Lower leg skin (tissue), 4 donors: ENCODE results near the gene RCE1. TPM values are rescaled to one million over a fixed set of nuclear protein-coding genes. Genes with fewer than 3 reads are reported as not detected.

Experiments
- DNase-seq, 2 donors: peaks; one replicate each; pipeline ENCODE4 v3.0.0-alpha.2; 2019; ENCODE audit warnings: low spot score in 2 of 2
- H3K4me3 ChIP-seq: fragments of 200-600 bp; sonication (generic); 2 replicates; pipeline ENCODE4 v1.5.1; 2017; ENCODE audit warnings: mild to moderate bottlenecking, low read depth; ENCODE audit not compliant: poor library complexity, severe bottlenecking
- POLR2A ChIP-seq, 2 donors: fragments of 450-650 bp; IDR thresholded peaks; one replicate each; pipeline ENCODE4 v1.6.1; 2016 to 2017; ENCODE audit warnings: antibody characterized with exemption in 2 of 2, mild to moderate bottlenecking in 1 of 2, moderate library complexity in 1 of 2
- WGBS, 2 donors: methylation state at CpG; one replicate each; pipeline ENCODE4 v1.1.5; 2018; 5-methylcytosine and 5-hydroxymethylcytosine counted together
- intact Hi-C: fragments of 100-400 bp; cut with DNase I; formaldehyde crosslinking; loops from one replicate; pipeline ENCODE4 v1.15.0; 2023; ENCODE audit warnings: low total_unique reads
- total RNA-seq, 4 donors: library from RNA; depleted of rRNA; stranded (reverse); fragments of >200 nt; gene quantifications; one replicate each; pipeline ENCODE4 v1.1.0, GENCODE V29; 2016
- TF ChIP-seq, protein P1 (sequence below), 3 donors: fragments of 450-650 bp; IDR thresholded peaks; one replicate each; pipeline ENCODE4 v1.5.1; 2016; ENCODE audit warnings: antibody characterized with exemption in 3 of 3, mild to moderate bottlenecking in 3 of 3, moderate library complexity in 2 of 3

The RCE1 gene
- total RNA-seq, 4 donors from 2014 or later, result 23.8 to 32.8 (median 29.7) TPM

DNA sequence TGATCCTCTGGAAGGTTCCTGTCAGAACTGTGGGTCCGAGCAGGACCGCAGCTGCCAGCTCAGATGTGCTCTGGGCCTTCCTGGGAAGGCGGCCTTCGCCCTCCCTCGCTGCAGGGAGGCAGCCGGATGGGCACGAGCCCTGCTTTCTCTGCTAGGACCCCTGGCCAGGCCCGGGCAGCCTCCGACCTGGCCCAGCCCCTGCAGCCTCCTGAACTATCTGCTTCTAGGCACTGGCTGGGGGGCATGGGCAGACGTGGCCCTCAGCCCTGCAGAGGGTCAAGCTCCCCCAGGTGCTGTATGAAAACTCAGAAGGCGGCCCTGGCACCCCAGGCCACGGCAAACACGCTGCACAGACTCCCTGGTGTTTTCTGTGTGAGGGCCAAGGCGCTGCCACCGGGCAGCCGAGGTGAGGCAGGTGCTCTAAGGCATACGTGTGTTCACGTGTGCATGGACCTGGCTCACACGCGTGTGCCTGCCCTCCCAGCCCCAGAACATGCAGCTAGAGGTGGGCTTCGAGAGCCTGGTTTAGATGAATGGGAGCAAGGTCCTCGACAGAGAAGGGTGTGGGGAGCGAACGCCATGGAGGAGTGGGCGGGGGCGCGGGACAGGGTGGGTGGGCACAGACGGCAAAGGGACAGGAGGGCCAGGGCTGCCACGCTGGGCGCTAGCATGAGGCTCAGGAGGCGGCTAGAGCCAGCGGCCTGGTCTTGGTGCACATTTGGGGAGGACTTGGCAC is 18.0 kb downstream of the RCE1 start:
- no peak for DNase-seq
- intact Hi-C loops, result no loop called here
- WGBS, 2 donors, result 91 to 94% methylated on average over 16 to 21 of the region's 32 CpGs
- no peak overlapping the region for H3K4me3 ChIP-seq
- TF ChIP-seq, protein P1, sequence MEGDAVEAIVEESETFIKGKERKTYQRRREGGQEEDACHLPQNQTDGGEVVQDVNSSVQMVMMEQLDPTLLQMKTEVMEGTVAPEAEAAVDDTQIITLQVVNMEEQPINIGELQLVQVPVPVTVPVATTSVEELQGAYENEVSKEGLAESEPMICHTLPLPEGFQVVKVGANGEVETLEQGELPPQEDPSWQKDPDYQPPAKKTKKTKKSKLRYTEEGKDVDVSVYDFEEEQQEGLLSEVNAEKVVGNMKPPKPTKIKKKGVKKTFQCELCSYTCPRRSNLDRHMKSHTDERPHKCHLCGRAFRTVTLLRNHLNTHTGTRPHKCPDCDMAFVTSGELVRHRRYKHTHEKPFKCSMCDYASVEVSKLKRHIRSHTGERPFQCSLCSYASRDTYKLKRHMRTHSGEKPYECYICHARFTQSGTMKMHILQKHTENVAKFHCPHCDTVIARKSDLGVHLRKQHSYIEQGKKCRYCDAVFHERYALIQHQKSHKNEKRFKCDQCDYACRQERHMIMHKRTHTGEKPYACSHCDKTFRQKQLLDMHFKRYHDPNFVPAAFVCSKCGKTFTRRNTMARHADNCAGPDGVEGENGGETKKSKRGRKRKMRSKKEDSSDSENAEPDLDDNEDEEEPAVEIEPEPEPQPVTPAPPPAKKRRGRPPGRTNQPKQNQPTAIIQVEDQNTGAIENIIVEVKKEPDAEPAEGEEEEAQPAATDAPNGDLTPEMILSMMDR (IDR thresholded peaks at IDR 0.05), result no peak
- TF ChIP-seq POLR2A (IDR thresholded peaks at IDR 0.05), result no peak

DNA sequence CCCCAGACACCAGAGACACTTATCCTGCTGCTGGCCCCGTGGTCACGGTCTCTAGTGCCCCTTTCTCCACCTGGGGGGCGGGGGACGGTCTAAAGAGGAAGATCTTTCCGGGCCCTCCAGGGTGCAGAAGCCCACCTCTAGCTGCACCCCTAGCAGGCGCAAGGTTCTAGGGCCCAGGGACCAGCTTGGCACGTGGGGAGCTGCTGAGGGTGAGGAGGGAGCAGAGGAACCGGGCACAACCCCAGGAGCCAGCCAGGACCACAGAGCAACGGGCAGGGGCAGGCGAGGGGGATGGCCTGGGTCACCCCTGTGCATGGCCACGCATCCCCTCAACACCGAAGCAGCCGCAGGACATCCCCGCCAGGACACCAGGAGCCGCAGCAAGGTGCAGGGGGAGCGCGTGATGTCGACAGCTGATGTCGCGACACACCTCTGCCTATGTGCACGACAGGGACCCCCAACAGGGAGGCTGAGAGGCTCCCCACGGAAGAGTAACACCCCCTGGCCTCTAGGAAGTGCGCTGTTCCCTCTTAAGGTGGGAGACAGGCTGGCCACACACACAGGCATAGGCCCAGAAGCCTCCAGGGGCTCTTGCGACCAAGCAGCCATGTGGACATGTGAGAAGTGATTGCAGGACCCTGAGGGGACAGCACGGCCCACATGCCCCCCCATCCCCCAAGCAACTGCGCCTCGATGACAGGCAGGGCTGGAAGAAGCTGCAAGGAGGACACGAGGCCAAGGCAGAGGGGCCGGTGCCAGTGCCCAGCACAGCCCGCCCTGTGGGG is 18.7 kb downstream of the RCE1 start:
- intact Hi-C loops, result no loop called here
- no peak for DNase-seq
- no peak overlapping the region for H3K4me3 ChIP-seq
- 91 to 93% methylated on average over 22 to 29 of the region's 30 CpGs for WGBS, 2 donors
- TF ChIP-seq, protein P1 (IDR thresholded peaks at IDR 0.05), result no peak
- TF ChIP-seq POLR2A (IDR thresholded peaks at IDR 0.05), result no peak

DNA sequence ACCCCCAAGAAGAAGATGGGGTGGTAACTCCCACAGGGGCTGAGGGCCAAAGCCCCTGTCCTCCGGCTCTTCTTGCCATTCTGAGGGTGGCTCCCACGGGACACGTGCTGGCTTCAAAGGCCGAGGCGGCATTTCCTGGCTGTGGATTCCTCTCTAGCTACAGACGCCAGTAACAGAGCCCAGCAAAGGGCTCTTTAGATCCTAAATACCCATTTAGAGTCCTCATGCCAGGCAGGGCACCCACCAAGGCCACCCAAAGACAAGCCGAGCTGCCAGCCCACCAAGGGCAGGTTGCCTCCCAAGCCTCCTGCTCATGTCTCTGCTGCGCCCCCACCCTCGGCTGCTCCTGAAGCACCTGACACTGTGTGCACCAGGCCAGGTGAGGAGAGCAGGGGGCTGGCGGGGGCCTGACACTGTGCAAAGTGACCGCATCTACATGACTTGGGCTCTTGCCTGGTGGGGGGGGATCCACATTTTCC is 19.4 kb downstream of the RCE1 start:
- H3K4me3 ChIP-seq, result no peak overlapping the region
- intact Hi-C loops, result no loop called here
- DNase-seq, result no peak
- TF ChIP-seq POLR2A (IDR thresholded peaks at IDR 0.05), result no peak
- WGBS, 2 donors, result 87 to 95% methylated on average over 9 to 11 of the region's 11 CpGs

DNA sequence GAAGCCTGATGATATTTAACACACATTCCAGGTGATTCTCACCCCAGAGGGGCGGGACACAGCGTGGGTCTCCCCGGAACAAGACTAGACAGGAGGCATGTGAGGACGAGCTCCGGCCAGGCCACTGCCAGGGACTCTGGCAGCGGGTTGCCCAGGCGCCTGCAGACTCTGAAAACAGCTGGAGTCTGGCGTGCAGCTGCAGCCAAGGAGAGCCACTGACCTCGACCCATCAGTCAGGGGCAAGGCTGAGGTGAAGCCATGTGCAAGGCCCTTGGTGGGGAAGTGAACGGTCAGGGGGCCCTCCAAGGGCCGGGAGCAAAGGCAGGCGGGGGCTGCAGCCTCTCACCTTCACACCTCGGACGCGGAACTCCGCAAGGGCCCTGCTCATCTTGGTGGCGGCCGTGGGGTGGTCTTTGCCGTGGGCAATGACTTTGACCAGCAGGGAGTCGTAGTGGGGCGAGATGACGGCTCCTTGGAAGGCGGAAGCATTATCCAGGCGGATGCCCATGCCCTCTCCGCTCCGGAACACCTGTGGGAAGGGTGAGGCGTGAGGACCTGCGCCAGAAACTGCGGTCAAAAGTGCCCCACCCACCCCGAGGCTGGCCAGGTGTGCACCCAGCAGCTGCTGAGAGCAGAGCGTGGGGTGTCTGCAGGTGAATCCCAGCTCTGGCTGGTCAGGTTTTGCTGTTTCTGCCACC is 20.3 kb downstream of the RCE1 start:
- WGBS, 2 donors, result 63 to 70% methylated on average over 31 of the region's 31 CpGs
- H3K4me3 ChIP-seq, result no peak overlapping the region
- TF ChIP-seq POLR2A (IDR thresholded peaks at IDR 0.05), result no peak
- TF ChIP-seq, protein P1 (IDR thresholded peaks at IDR 0.05), result no peak
- intact Hi-C loops, result no loop called here
- no peak for DNase-seq

DNA sequence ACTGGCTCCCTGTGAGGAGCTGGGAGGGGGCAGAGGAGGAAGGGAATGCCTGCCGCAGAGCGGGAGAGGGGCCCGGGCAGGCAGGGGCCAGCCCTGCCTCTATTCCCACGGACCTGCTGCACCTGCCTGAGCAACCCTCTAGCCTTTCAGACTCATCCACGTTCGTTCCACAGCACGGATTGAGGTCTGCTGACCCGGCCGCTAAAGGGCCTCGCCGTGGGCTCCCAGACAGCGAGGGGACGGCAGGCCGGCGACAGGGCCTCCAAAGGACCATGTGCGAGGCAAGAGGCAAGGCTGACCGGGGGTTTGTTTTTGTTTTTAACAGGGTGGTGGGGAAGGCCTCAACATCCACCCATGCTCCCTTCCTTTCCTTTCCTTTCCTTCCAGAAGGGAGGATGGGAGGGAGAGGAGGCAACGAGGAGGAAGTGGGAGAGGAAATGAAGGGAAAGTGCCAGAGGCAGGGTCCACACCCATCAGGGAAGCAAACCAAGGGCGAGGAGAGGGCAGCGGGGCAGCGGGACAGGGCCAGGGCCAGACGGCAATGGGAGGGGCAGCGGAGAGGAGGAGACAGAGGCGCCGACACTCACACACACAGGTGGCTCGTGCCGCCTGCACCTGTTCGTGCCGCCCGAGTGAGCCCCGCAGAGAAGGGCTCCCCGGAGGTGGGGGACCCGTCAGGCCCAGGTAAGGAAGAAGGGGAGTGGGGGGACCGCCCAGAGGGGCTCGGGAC is 21.1 kb downstream of the RCE1 start:
- no peak overlapping the region for H3K4me3 ChIP-seq
- DNase-seq, result no peak
- intact Hi-C loops, result no loop called here
- TF ChIP-seq, protein P1 (IDR thresholded peaks at IDR 0.05), result no peak
- no peak for TF ChIP-seq POLR2A (IDR thresholded peaks at IDR 0.05)
- WGBS, 2 donors, result 58 to 69% methylated on average over 31 to 35 of the region's 35 CpGs
